Mucosa of stomach (tissue), 1 donor: ENCODE measurements around the gene PGPEP1.

Experiments used
- H3K27me3 ChIP-seq: one replicate; pipeline ENCODE4 v1.7.0; 2013; ENCODE audit warnings: mild to moderate bottlenecking, low read length; ENCODE audit not compliant: control insufficient read depth, insufficient read depth
- H3K36me3 ChIP-seq: one replicate; pipeline ENCODE4 v1.7.0; 2013; ENCODE audit warnings: low read length; ENCODE audit not compliant: control insufficient read depth, insufficient read depth
- H3K4me1 ChIP-seq: one replicate; pipeline ENCODE4 v1.7.0; 2013; ENCODE audit warnings: mild to moderate bottlenecking, low read length; ENCODE audit not compliant: control insufficient read depth, insufficient read depth
- H3K4me3 ChIP-seq: one replicate; pipeline ENCODE4 v1.7.0; 2013; ENCODE audit warnings: low read length
- H3K9ac ChIP-seq: one replicate; pipeline ENCODE4 v1.7.0; 2013; ENCODE audit warnings: mild to moderate bottlenecking, low read length, moderate library complexity
- H3K9me3 ChIP-seq: one replicate; pipeline ENCODE4 v1.7.0; 2013; ENCODE audit warnings: mild to moderate bottlenecking, low read length, moderate library complexity; ENCODE audit not compliant: control insufficient read depth
- donor health status: Pancreatic carcinoma.

PGPEP1 gene

GRCh38 chr19:18340190-18340989 is at the start of gene PGPEP1:
Gene PGPEP1, plus strand, starts transcription at chr19:18340598. Its CDS starts 84 bp downstream, at chr19:18340682.
- H3K9me3 ChIP-seq, result no peaks in the 10 kb centered on the region
- peak within 1 kb of the TSS; percentile 92 for H3K9ac ChIP-seq
- no peaks in the 10 kb centered on the region for H3K36me3 ChIP-seq
- peak within 1 kb of the TSS; percentile 51 for H3K4me3 ChIP-seq
- peaks cover 46% of the 10 kb centered on the region for H3K4me1 ChIP-seq
- no peaks in the 10 kb centered on the region for H3K27me3 ChIP-seq

GRCh38 chr19:18291019-18291524 is 49.3 kb upstream of the PGPEP1 start:
- Histone ChIP-seq H3K9ac (peak overlapping the region; percentile 96), H3K4me3 (no peak overlapping the region), H3K36me3 (no peaks in the 10 kb centered on the region), H3K4me1 (peaks cover 30% of the 10 kb centered on the region), H3K9me3 (no peaks in the 10 kb centered on the region), H3K27me3 (no peaks in the 10 kb centered on the region)

- Histone ChIP-seq H3K4me1 (peaks cover 30% of the 10 kb centered on the region), H3K4me3 (peak overlapping the region; percentile 66), H3K9me3 (no peaks in the 10 kb centered on the region), H3K27me3 (no peaks in the 10 kb centered on the region), H3K9ac (peak overlapping the region; percentile 96), H3K36me3 (no peaks in the 10 kb centered on the region)
Measured at GRCh38 chr19:18291590-18292461, 48.6 kb upstream of the PGPEP1 start.

- Histone ChIP-seq H3K4me3 (peak overlapping the region; percentile 66), H3K36me3 (no peaks in the 10 kb centered on the region), H3K9ac (peak overlapping the region; percentile 96), H3K27me3 (no peaks in the 10 kb centered on the region), H3K4me1 (peaks cover 30% of the 10 kb centered on the region), H3K9me3 (no peaks in the 10 kb centered on the region)
Measured at GRCh38 chr19:18292462-18292809, 48.0 kb upstream of the PGPEP1 start.

GRCh38 chr19:18292810-18293641 is 47.4 kb upstream of the PGPEP1 start:
- H3K27me3 ChIP-seq, result no peaks in the 10 kb centered on the region
- no peaks in the 10 kb centered on the region for H3K9me3 ChIP-seq
- peak overlapping the region; percentile 96 for H3K9ac ChIP-seq
- peak overlapping the region; percentile 66 for H3K4me3 ChIP-seq
- H3K4me1 ChIP-seq, result peaks cover 30% of the 10 kb centered on the region
- no peaks in the 10 kb centered on the region for H3K36me3 ChIP-seq

GRCh38 chr19:18293642-18294466 is 46.5 kb upstream of the PGPEP1 start:
- H3K4me1 ChIP-seq, result peaks cover 31% of the 10 kb centered on the region
- H3K27me3 ChIP-seq, result no peaks in the 10 kb centered on the region
- peak overlapping the region; percentile 96 for H3K9ac ChIP-seq
- H3K9me3 ChIP-seq, result no peaks in the 10 kb centered on the region
- H3K36me3 ChIP-seq, result no peaks in the 10 kb centered on the region
- no peak overlapping the region for H3K4me3 ChIP-seq

GRCh38 chr19:18294467-18294864 is 45.9 kb upstream of the PGPEP1 start:
- H3K9me3 ChIP-seq, result no peaks in the 10 kb centered on the region
- no peak overlapping the region for H3K9ac ChIP-seq
- H3K4me3 ChIP-seq, result no peak overlapping the region
- no peaks in the 10 kb centered on the region for H3K36me3 ChIP-seq
- H3K4me1 ChIP-seq, result peaks cover 37% of the 10 kb centered on the region
- no peaks in the 10 kb centered on the region for H3K27me3 ChIP-seq

- peaks cover 36% of the 10 kb centered on the region for H3K4me1 ChIP-seq
- H3K9me3 ChIP-seq, result no peaks in the 10 kb centered on the region
- H3K27me3 ChIP-seq, result no peaks in the 10 kb centered on the region
- H3K36me3 ChIP-seq, result no peaks in the 10 kb centered on the region
- H3K9ac ChIP-seq, result no peak overlapping the region
- H3K4me3 ChIP-seq, result no peak overlapping the region
Measured at GRCh38 chr19:18295034-18295451, 45.4 kb upstream of the PGPEP1 start.

GRCh38 chr19:18297308-18297707 is 43.1 kb upstream of the PGPEP1 start:
- H3K4me3 ChIP-seq, result no peak overlapping the region
- H3K9me3 ChIP-seq, result no peaks in the 10 kb centered on the region
- no peak overlapping the region for H3K9ac ChIP-seq
- H3K27me3 ChIP-seq, result no peaks in the 10 kb centered on the region
- H3K36me3 ChIP-seq, result no peaks in the 10 kb centered on the region
- peaks cover 34% of the 10 kb centered on the region for H3K4me1 ChIP-seq

- H3K9ac ChIP-seq, result no peak overlapping the region
- no peaks in the 10 kb centered on the region for H3K36me3 ChIP-seq
- no peak overlapping the region for H3K4me3 ChIP-seq
- H3K27me3 ChIP-seq, result no peaks in the 10 kb centered on the region
- no peaks in the 10 kb centered on the region for H3K9me3 ChIP-seq
- H3K4me1 ChIP-seq, result peaks cover 26% of the 10 kb centered on the region
Measured at GRCh38 chr19:18298601-18299000, 41.8 kb upstream of the PGPEP1 start.

GRCh38 chr19:18299654-18300053 is 40.7 kb upstream of the PGPEP1 start:
- Histone ChIP-seq H3K4me1 (peaks cover 37% of the 10 kb centered on the region), H3K36me3 (no peaks in the 10 kb centered on the region), H3K9ac (no peak overlapping the region), H3K4me3 (no peak overlapping the region), H3K27me3 (no peaks in the 10 kb centered on the region), H3K9me3 (no peaks in the 10 kb centered on the region)
